GM12878 (cell line): ENCODE measurements around the gene MGAT5. TPM values are rescaled to one million over a fixed set of nuclear protein-coding genes. Genes with fewer than 3 reads are reported as not detected.

ENCODE experiments used
- ATAC-seq: fragments of 200-7000 bp; cut with Tn5 transposase; 3 replicates; pipeline ENCODE4 v1.9.1; 2020; ENCODE audit warnings: mild to moderate bottlenecking, moderate library complexity
- BruUV-seq: library from RNA; stranded (reverse); fragments of 400-500 nt; replicated peaks from 2 replicates; lab custom pipeline; 2021; lab: Mats Ljungman, UMichigan
- CTCF ChIA-PET: fragments of 300-600 bp; sonication (Branson Sonifier 250); formaldehyde crosslinking; extraction: SDS; loops from one replicate; lab custom pipeline; 2021; ENCODE audit warnings: inconsistent platforms; lab: Yijun Ruan, JAX
- POLR2A ChIA-PET: fragments of 350-600 bp; formaldehyde crosslinking; extraction: SDS; loops from one replicate; lab custom pipeline; 2021; ENCODE audit warnings: inconsistent platforms; lab: Charles Lee
- RAD21 ChIA-PET: fragments of 300-600 bp; sonication (Branson Sonifier 250); formaldehyde crosslinking; loops from one replicate; lab custom pipeline; 2023; ENCODE audit warnings: antibody characterized with exemption; ENCODE audit not compliant: unreplicated experiment; lab: Charles Lee
- SMC1A ChIA-PET: fragments of 300-600 bp; sonication (Branson Sonifier 250); formaldehyde crosslinking; loops from one replicate; lab custom pipeline; 2023; ENCODE audit not compliant: unreplicated experiment, uncharacterized antibody; lab: Charles Lee
- DNase-seq: peaks from one replicate; pipeline ENCODE4 v3.0.0-alpha.2; 2011; ENCODE audit warnings: low read depth, low spot score
- FAIRE-seq: peaks from 3 replicates; lab custom pipeline; 2011; peaks lifted over from hg19 to GRCh38; lab: Jason Lieb, UNC
- H2AFZ ChIP-seq: 2 replicates; pipeline ENCODE4 v1.6.0; 2011; ENCODE audit warnings: low read depth, low read length, control low read depth; ENCODE audit not compliant: control insufficient read depth
- H3K27ac ChIP-seq: 2 replicates; pipeline ENCODE4 v1.5.1; 2011; ENCODE audit warnings: control low read depth; ENCODE audit not compliant: control insufficient read depth, insufficient read depth
- H3K27me3 ChIP-seq, 2 experiments: replicated peaks in 1 of 2; 2 replicates each; pipeline versions ENCODE4 v1.6.0 to v1.6.1; 2011; ENCODE audit warnings: low read length in 1 of 2; ENCODE audit not compliant: control insufficient read depth in 2 of 2, insufficient read depth in 2 of 2
- H3K36me3 ChIP-seq, 2 experiments: 2 replicates each; pipeline ENCODE4 v1.5.1; 2011; ENCODE audit warnings: low read length in 1 of 2; ENCODE audit not compliant: control insufficient read depth in 2 of 2, insufficient read depth in 2 of 2
- H3K4me1 ChIP-seq: 2 replicates; pipeline ENCODE4 v1.6.1; 2011; ENCODE audit warnings: mild to moderate bottlenecking, low read length, moderate library complexity, mixed read lengths; ENCODE audit not compliant: control insufficient read depth, insufficient read depth
- H3K4me2 ChIP-seq: 2 replicates; pipeline ENCODE4 v1.6.0; 2011; ENCODE audit warnings: control low read depth; ENCODE audit not compliant: control insufficient read depth, insufficient read depth
- H3K4me3 ChIP-seq: fragments of 200-600 bp; sonication (generic); 2 replicates; pipeline ENCODE4 v1.5.1; 2016
- H3K79me2 ChIP-seq: 2 replicates; pipeline ENCODE4 v1.6.0; 2011; ENCODE audit warnings: low read length; ENCODE audit not compliant: control insufficient read depth, insufficient read depth
- H3K9ac ChIP-seq: 2 replicates; pipeline ENCODE4 v1.8.0; 2011; ENCODE audit warnings: low read length, control low read depth, mixed read lengths; ENCODE audit not compliant: control insufficient read depth, insufficient read depth
- H3K9me3 ChIP-seq: replicated peaks from 3 replicates; pipeline ENCODE4 v1.5.1; 2011; ENCODE audit warnings: mild to moderate bottlenecking, low read length; ENCODE audit not compliant: control insufficient read depth, insufficient read depth
- H4K20me1 ChIP-seq: 2 replicates; pipeline ENCODE4 v1.6.0; 2011; ENCODE audit not compliant: control insufficient read depth, insufficient read depth
- EZH2 ChIP-seq: IDR thresholded peaks from 2 replicates; pipeline ENCODE4 v1.6.1; 2012; ENCODE audit warnings: low read depth, mild to moderate bottlenecking, control low read depth, inconsistent platforms, low read length, borderline replicate concordance; ENCODE audit not compliant: control insufficient read depth
- FOXM1 ChIP-seq: IDR thresholded peaks from 2 replicates; pipeline ENCODE4 v1.6.1; 2012; ENCODE audit warnings: low read depth, mild to moderate bottlenecking, inconsistent platforms, low read length, moderate library complexity
- GATAD2B ChIP-seq: fragments of 450-650 bp; conservative IDR thresholded peaks from 2 replicates; pipeline ENCODE4 v1.6.1; 2017; ENCODE audit warnings: low read depth, mild to moderate bottlenecking, moderate library complexity
- HCFC1 ChIP-seq: fragments of 150-350 bp; IDR thresholded peaks from 2 replicates; pipeline ENCODE4 v1.6.1; 2014; ENCODE audit warnings: low read length
- KLF5 ChIP-seq: fragments of 450-650 bp; IDR thresholded peaks from 2 replicates; pipeline ENCODE4 v1.6.1; 2014; ENCODE audit warnings: mild to moderate bottlenecking; ENCODE audit not compliant: partially characterized antibody
- MYB ChIP-seq: fragments of 150-350 bp; IDR thresholded peaks from 2 replicates; pipeline ENCODE4 v1.6.1; 2014; ENCODE audit warnings: mild to moderate bottlenecking, low read depth, low read length, borderline replicate concordance
- SMAD1 ChIP-seq: fragments of 450-650 bp; IDR thresholded peaks from 2 replicates; pipeline ENCODE4 v1.6.1; 2018; ENCODE audit warnings: mild to moderate bottlenecking, low read depth; ENCODE audit not compliant: partially characterized antibody
- STAT1 ChIP-seq: fragments of 450-650 bp; conservative IDR thresholded peaks from 2 replicates; pipeline ENCODE4 v1.6.1; 2014; ENCODE audit warnings: antibody characterized with exemption, mild to moderate bottlenecking
- TAF1 ChIP-seq: IDR thresholded peaks from 2 replicates; pipeline ENCODE4 v1.6.1; 2011; ENCODE audit warnings: mild to moderate bottlenecking, low read depth, low read length, borderline replicate concordance
- TCF3 ChIP-seq: IDR thresholded peaks from 2 replicates; pipeline ENCODE4 v1.6.1; 2012; ENCODE audit warnings: low read depth, mild to moderate bottlenecking, low read length, borderline replicate concordance; ENCODE audit not compliant: insufficient read depth
- ZBED1 ChIP-seq: IDR thresholded peaks from 2 replicates; pipeline ENCODE4 v1.6.1; 2016; ENCODE audit warnings: borderline replicate concordance
- ZBTB40 ChIP-seq: fragments of 450-650 bp; IDR thresholded peaks from 2 replicates; pipeline ENCODE4 v1.6.1; 2016; ENCODE audit warnings: mild to moderate bottlenecking, moderate library complexity, borderline replicate concordance
- ZNF384 ChIP-seq: IDR thresholded peaks from 2 replicates; pipeline ENCODE4 v1.6.1; 2012; ENCODE audit warnings: low read depth, mild to moderate bottlenecking, low read length, improper control_type of control experiment, borderline replicate concordance
- ZNF622 ChIP-seq: fragments of 450-650 bp; IDR thresholded peaks from 2 replicates; pipeline ENCODE4 v1.6.1; 2017; ENCODE audit warnings: mild to moderate bottlenecking, inconsistent platforms
- WGBS: methylation state at CpG from one replicate; pipeline ENCODE4 v1.1.6; 2016; ENCODE audit warnings: low lambda C conversion rate; ENCODE audit not compliant: insufficient replicate concordance, insufficient coverage; ENCODE audit errors: missing lambda C conversion rate; 5-methylcytosine and 5-hydroxymethylcytosine counted together
- in situ Hi-C: fragments of 300-500 bp; cut with MboI; formaldehyde crosslinking; loops from 9 replicates; pipeline ENCODE4 v1.14.3; 2018; ENCODE audit warnings: mixed read lengths
- intact Hi-C: fragments of 100-400 bp; cut with micrococcal nuclease; formaldehyde crosslinking; loops from one replicate; pipeline ENCODE4 v1.14.2; 2022; ENCODE audit not compliant: unreplicated experiment
- polyA plus RNA-seq, 11 experiments: library from polyadenylated mRNA; depleted of rRNA in 4 of 11; unstranded in 6 of 11; stranded (reverse) in 5 of 11; fragments of >200 nt; fragmentation: Nextera tagmentation in 4 of 11; fragmentation: Illumina TruSeq in 1 of 11; extraction: Ambion mirVana in 4 of 11; extraction: Trizol in 1 of 11; gene quantifications; 1 replicate in 1 of 11; 2 replicates in 10 of 11; pipeline versions ENCODE4 v1.2.1 to v1.2.3, GENCODE V29; 2011 to 2016; ENCODE audit warnings: inconsistent platforms in 2 of 11, missing spikeins in 2 of 11, low read depth in 1 of 11
- total RNA-seq, 4 experiments: library from RNA; depleted of rRNA in 3 of 4; stranded (reverse); fragments of >200 nt in 3 of 4; fragmentation: Illumina TruSeq in 1 of 4; extraction: Trizol in 1 of 4; gene quantifications; 2 replicates each; pipeline versions ENCODE4 v1.2.1 to v1.2.3, GENCODE V29; 2013 to 2021
- TF ChIP-seq, protein P1 (sequence below): IDR thresholded peaks from 2 replicates; pipeline ENCODE4 v1.6.1; 2012; ENCODE audit warnings: improper control_type of control experiment, low read depth, low read length; ENCODE audit not compliant: insufficient replicate concordance

The MGAT5 gene
- total and polyA plus RNA-seq, 10 of the 15 experiments (the other 5 are each of a cell fraction or from before 2014, with no cell fraction given) = 4.9 to 104 (median 36.2) TPM

DNA sequence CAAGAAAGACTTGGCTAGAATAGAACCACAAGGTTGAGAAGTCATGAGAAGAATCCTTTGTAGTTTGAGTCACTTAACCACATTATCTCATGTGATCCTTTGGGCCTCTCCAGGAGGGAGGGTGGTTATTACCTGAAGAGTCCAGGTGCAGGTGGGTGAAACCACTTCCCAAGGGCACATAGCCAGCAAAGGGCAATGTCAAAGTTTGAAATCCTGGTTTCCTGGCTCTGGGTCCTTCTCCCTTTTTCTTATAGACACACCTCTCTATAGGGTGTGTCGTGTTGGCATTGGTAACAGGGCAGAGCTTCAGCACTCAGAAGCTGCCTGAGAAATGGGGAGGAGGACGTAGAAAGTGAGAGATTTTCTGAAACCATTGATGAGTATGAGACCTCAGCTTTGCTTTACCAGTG lies 137.9 kb downstream of the MGAT5 start:
- H2AFZ ChIP-seq = no peak overlapping the region
- no peaks in the 10 kb centered on the region; the same call in 1 of the 2 replicates for H3K79me2 ChIP-seq
- WGBS = 3% methylated on average over 2 of the region's 2 CpGs
- H3K9ac ChIP-seq = no peak overlapping the region
- H3K4me1 ChIP-seq = peaks cover 21% of the 10 kb centered on the region
- H3K36me3 ChIP-seq = peaks cover 1 to 11% of the 10 kb centered on the region in 2 experiments
- ChIA-PET POLR2A (no interaction called here), RAD21 (interaction anchor here (0.7 to 2.1 kb wide), 7 partner anchors 20 to 274 kb away, joined by 3 to 14 read pairs (median 3); no protein-coding TSS in a partner anchor), SMC1A (interaction anchor here (0.6 to 2.8 kb wide), 4 partner anchors 20 to 828 kb away, joined by 3 to 15 read pairs (median 5); no protein-coding TSS in a partner anchor), CTCF (interaction anchor here (1.1 to 2.6 kb wide), 5 partner anchors 10 to 274 kb away, joined by 3 to 9 read pairs (median 3); no protein-coding TSS in a partner anchor)
- H4K20me1 ChIP-seq = no peaks in the 10 kb centered on the region
- H3K27me3 ChIP-seq = no peaks in the 10 kb centered on the region
- H3K9me3 ChIP-seq = no peaks in the 10 kb centered on the region
- peak; percentile 90 for FAIRE-seq
- ATAC-seq = peak; percentile 89
- H3K4me2 ChIP-seq = peak overlapping the region; percentile 36; the same call in 1 of the 2 replicates
- BruUV-seq = no TSS peak
- in situ Hi-C loops (no loop called here), intact Hi-C loops (no loop called here)
- H3K4me3 ChIP-seq = no peak overlapping the region
- peak overlapping the region; percentile 66 for H3K27ac ChIP-seq
- peak; percentile 57 for DNase-seq
- no peak for TF ChIP-seq GATAD2B
- TF ChIP-seq STAT1 = no peak
- TF ChIP-seq KLF5 = no peak
- TF ChIP-seq TCF3 = peak; percentile 65; the same call in 1 of the 2 replicates
- no peak for TF ChIP-seq MYB
- no peak for TF ChIP-seq TAF1
- no peak for TF ChIP-seq SMAD1
- no peak for TF ChIP-seq ZNF622
- TF ChIP-seq HCFC1 = no peak
- TF ChIP-seq ZBTB40 = no peak
- TF ChIP-seq, protein P1, sequence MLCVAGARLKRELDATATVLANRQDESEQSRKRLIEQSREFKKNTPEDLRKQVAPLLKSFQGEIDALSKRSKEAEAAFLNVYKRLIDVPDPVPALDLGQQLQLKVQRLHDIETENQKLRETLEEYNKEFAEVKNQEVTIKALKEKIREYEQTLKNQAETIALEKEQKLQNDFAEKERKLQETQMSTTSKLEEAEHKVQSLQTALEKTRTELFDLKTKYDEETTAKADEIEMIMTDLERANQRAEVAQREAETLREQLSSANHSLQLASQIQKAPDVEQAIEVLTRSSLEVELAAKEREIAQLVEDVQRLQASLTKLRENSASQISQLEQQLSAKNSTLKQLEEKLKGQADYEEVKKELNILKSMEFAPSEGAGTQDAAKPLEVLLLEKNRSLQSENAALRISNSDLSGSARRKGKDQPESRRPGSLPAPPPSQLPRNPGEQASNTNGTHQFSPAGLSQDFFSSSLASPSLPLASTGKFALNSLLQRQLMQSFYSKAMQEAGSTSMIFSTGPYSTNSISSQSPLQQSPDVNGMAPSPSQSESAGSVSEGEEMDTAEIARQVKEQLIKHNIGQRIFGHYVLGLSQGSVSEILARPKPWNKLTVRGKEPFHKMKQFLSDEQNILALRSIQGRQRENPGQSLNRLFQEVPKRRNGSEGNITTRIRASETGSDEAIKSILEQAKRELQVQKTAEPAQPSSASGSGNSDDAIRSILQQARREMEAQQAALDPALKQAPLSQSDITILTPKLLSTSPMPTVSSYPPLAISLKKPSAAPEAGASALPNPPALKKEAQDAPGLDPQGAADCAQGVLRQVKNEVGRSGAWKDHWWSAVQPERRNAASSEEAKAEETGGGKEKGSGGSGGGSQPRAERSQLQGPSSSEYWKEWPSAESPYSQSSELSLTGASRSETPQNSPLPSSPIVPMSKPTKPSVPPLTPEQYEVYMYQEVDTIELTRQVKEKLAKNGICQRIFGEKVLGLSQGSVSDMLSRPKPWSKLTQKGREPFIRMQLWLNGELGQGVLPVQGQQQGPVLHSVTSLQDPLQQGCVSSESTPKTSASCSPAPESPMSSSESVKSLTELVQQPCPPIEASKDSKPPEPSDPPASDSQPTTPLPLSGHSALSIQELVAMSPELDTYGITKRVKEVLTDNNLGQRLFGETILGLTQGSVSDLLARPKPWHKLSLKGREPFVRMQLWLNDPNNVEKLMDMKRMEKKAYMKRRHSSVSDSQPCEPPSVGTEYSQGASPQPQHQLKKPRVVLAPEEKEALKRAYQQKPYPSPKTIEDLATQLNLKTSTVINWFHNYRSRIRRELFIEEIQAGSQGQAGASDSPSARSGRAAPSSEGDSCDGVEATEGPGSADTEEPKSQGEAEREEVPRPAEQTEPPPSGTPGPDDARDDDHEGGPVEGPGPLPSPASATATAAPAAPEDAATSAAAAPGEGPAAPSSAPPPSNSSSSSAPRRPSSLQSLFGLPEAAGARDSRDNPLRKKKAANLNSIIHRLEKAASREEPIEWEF = no peak
- TF ChIP-seq ZBED1 = 0 out of 2 replicates have a peak, but pooled peaks have one; percentile 41
- TF ChIP-seq FOXM1 = peak; percentile 69; the same call in 1 of the 2 replicates
- TF ChIP-seq EZH2 = no peak
- TF ChIP-seq ZNF384 = no peak
